H1 (cell line): Measurements from ENCODE around the gene ASB6. TPM values are rescaled to one million over a fixed set of nuclear protein-coding genes. Genes with fewer than 3 reads are reported as not detected.

Source experiments
- CTCF ChIA-PET: fragments of 300-600 bp; sonication (Branson Sonifier 250); formaldehyde crosslinking; loops from one replicate; lab custom pipeline; 2021; ENCODE audit not compliant: partially characterized antibody; lab: Charles Lee
- POLR2A ChIA-PET: fragments of 300-600 bp; sonication (Branson Sonifier 250); formaldehyde crosslinking; loops from one replicate; lab custom pipeline; 2021; ENCODE audit warnings: inconsistent platforms; ENCODE audit not compliant: partially characterized antibody; lab: Charles Lee
- DNase-seq, 2 experiments: peaks; one replicate each; pipeline versions ENCODE4 v3.0.0 to v3.0.0-alpha.2; 2010 to 2022; ENCODE audit warnings: low spot score in 2 of 2, low read depth in 1 of 2, mixed read lengths in 1 of 2
- FAIRE-seq: peaks from 2 replicates; lab custom pipeline; 2011; peaks lifted over from hg19 to GRCh38; lab: Jason Lieb, UNC
- H2AFZ ChIP-seq: 2 replicates; pipeline ENCODE4 v1.8.1; 2012; ENCODE audit warnings: low read length, inconsistent platforms
- H2AK5ac ChIP-seq: 2 replicates; pipeline ENCODE4 v1.6.1; 2013; ENCODE audit warnings: low read depth, low read length
- H2BK120ac ChIP-seq: replicated peaks from 2 replicates; pipeline ENCODE3; 2013; ENCODE audit warnings: low read depth, low read length, inconsistent platforms
- H2BK12ac ChIP-seq: 2 replicates; pipeline ENCODE4 v1.6.1; 2013; ENCODE audit warnings: low read depth, low read length
- H2BK15ac ChIP-seq: 2 replicates; pipeline ENCODE4 v1.6.1; 2013; ENCODE audit warnings: low read length
- H2BK20ac ChIP-seq: 2 replicates; pipeline ENCODE4 v1.6.1; 2013; ENCODE audit warnings: low read length
- H2BK5ac ChIP-seq: 2 replicates; pipeline ENCODE4 v1.6.1; 2013; ENCODE audit warnings: low read depth, low read length
- H3K14ac ChIP-seq: 2 replicates; pipeline ENCODE4 v1.6.1; 2013; ENCODE audit warnings: inconsistent platforms; ENCODE audit not compliant: insufficient read length
- H3K18ac ChIP-seq: 2 replicates; pipeline ENCODE4 v1.6.1; 2013; ENCODE audit warnings: low read length; ENCODE audit errors: extremely low read depth
- H3K23ac ChIP-seq: 2 replicates; pipeline ENCODE4 v1.6.1; 2013; ENCODE audit warnings: inconsistent platforms; ENCODE audit not compliant: insufficient read length
- H3K23me2 ChIP-seq: 2 replicates; pipeline ENCODE4 v1.6.1; 2013; ENCODE audit warnings: low read depth, low read length
- H3K27ac ChIP-seq: 2 replicates; pipeline ENCODE4 v1.6.1; 2011; ENCODE audit warnings: low read depth, low read length, inconsistent platforms
- H3K27me3 ChIP-seq, 4 experiments: replicated peaks in 1 of 4; 1 replicate in 1 of 4; 2 replicates in 3 of 4; pipeline versions ENCODE4 v1.6.1 to v1.8.1; 2011 to 2013; ENCODE audit warnings: low read length in 3 of 4, mild to moderate bottlenecking in 3 of 4, inconsistent platforms in 2 of 4, mixed read lengths in 2 of 4, moderate library complexity in 1 of 4; ENCODE audit not compliant: control insufficient read depth in 3 of 4, insufficient read depth in 3 of 4; ENCODE audit errors: extremely low read depth in 1 of 4
- H3K36me3 ChIP-seq, 4 experiments: 2 replicates each; pipeline versions ENCODE4 v1.6.1 to v1.8.1; 2011 to 2013; ENCODE audit warnings: mild to moderate bottlenecking in 4 of 4, low read length in 3 of 4, moderate library complexity in 2 of 4, control low read depth in 1 of 4, inconsistent platforms in 1 of 4; ENCODE audit not compliant: insufficient read depth in 4 of 4, control insufficient read depth in 2 of 4
- H3K4ac ChIP-seq: replicated peaks from 2 replicates; pipeline ENCODE3; 2013; ENCODE audit warnings: low read length, low read depth, mixed read lengths, inconsistent platforms; ENCODE audit not compliant: insufficient read length
- H3K4me1 ChIP-seq, 4 experiments: replicated peaks in 1 of 4; 1 replicate in 1 of 4; 2 replicates in 3 of 4; pipeline versions ENCODE4 v1.6.1 to v1.8.1; 2011 to 2013; ENCODE audit warnings: low read length in 3 of 4, inconsistent platforms in 2 of 4, mixed read lengths in 1 of 4; ENCODE audit not compliant: insufficient read depth in 4 of 4, control insufficient read depth in 3 of 4
- H3K4me2 ChIP-seq, 2 experiments: 2 replicates each; pipeline versions ENCODE4 v1.6.1 to v1.8.1; 2011 to 2013; ENCODE audit warnings: low read depth in 2 of 2, low read length in 2 of 2, control low read depth in 1 of 2, inconsistent platforms in 1 of 2, mild to moderate bottlenecking in 1 of 2; ENCODE audit not compliant: insufficient read depth in 1 of 2
- H3K4me3 ChIP-seq, 4 experiments: fragments of 200-600, 300-600 bp in 1 of 4; sonication (generic), shearing (Covaris generic), sonication (Bioruptor Twin) in 1 of 4; 2 replicates each; pipeline versions ENCODE4 v1.5.1 to v1.8.1; 2011 to 2016; ENCODE audit warnings: low read length in 4 of 4, low read depth in 3 of 4, control low read depth in 2 of 4, inconsistent platforms in 2 of 4, mild to moderate bottlenecking in 2 of 4, mixed read lengths in 1 of 4, moderate library complexity in 1 of 4; ENCODE audit not compliant: insufficient read depth in 2 of 4; ENCODE audit errors: extremely low read depth in 1 of 4
- H3K56ac ChIP-seq: replicated peaks from 2 replicates; pipeline ENCODE3; 2013; ENCODE audit warnings: low read depth, mild to moderate bottlenecking, mixed read lengths, low read length, inconsistent platforms; ENCODE audit not compliant: insufficient read length
- H3K79me1 ChIP-seq: 2 replicates; pipeline ENCODE4 v1.6.1; 2013; ENCODE audit warnings: low read depth, low read length, control low read depth
- H3K79me2 ChIP-seq, 2 experiments: 2 replicates each; pipeline versions ENCODE4 v1.6.1 to v1.8.1; 2012 to 2013; ENCODE audit warnings: low read length in 2 of 2, mild to moderate bottlenecking in 2 of 2, inconsistent platforms in 1 of 2; ENCODE audit not compliant: insufficient read depth in 2 of 2, control insufficient read depth in 1 of 2
- H3K9ac ChIP-seq, 4 experiments: replicated peaks in 1 of 4; 1 replicate in 1 of 4; 2 replicates in 3 of 4; pipeline versions ENCODE4 v1.6.1 to v1.8.1; 2011 to 2013; ENCODE audit warnings: low read depth in 3 of 4, low read length in 3 of 4, control low read depth in 2 of 4, mild to moderate bottlenecking in 2 of 4, moderate library complexity in 2 of 4, inconsistent platforms in 1 of 4; ENCODE audit errors: extremely low read depth in 1 of 4
- H3K9me3 ChIP-seq, 2 experiments: 2 replicates each; pipeline versions ENCODE4 v1.6.1 to v1.8.1; 2012 to 2013; ENCODE audit warnings: mild to moderate bottlenecking in 2 of 2, moderate library complexity in 2 of 2, control low read depth in 1 of 2, inconsistent platforms in 1 of 2, low read depth in 1 of 2, low read length in 1 of 2, mixed read lengths in 1 of 2; ENCODE audit not compliant: insufficient read depth in 2 of 2
- H4K20me1 ChIP-seq, 2 experiments: replicated peaks in 1 of 2; 2 replicates each; pipeline versions ENCODE3 to v1.8.1; 2011 to 2013; ENCODE audit warnings: inconsistent platforms in 2 of 2, low read length in 2 of 2, mild to moderate bottlenecking in 1 of 2; ENCODE audit not compliant: insufficient read depth in 2 of 2, control insufficient read depth in 1 of 2
- H4K5ac ChIP-seq: 2 replicates; pipeline ENCODE4 v1.6.1; 2013; ENCODE audit warnings: low read length, low read depth, mixed read lengths, inconsistent platforms; ENCODE audit not compliant: insufficient read length
- H4K8ac ChIP-seq: 2 replicates; pipeline ENCODE4 v1.8.0; 2013; ENCODE audit warnings: mild to moderate bottlenecking, moderate library complexity, low read length, inconsistent platforms; ENCODE audit not compliant: insufficient read depth; ENCODE audit errors: extremely low read depth
- H4K91ac ChIP-seq: replicated peaks from 2 replicates; pipeline ENCODE3; 2013; ENCODE audit warnings: low read length, mixed read lengths, inconsistent platforms; ENCODE audit not compliant: insufficient read length
- BACH1 ChIP-seq: IDR thresholded peaks from 2 replicates; pipeline ENCODE4 v1.6.1; 2012; ENCODE audit warnings: low read length, improper control_type of control experiment
- HDAC6 ChIP-seq: IDR thresholded peaks from one replicate; pipeline ENCODE4 v1.7.1; 2012; ENCODE audit warnings: low read depth, mild to moderate bottlenecking, inconsistent platforms, low read length, moderate library complexity
- SP4 ChIP-seq: IDR thresholded peaks from 2 replicates; pipeline ENCODE4 v1.6.1; 2012; ENCODE audit warnings: low read length, inconsistent platforms
- WGBS, 2 experiments: shearing (Covaris generic) in 1 of 2; methylation state at CpG; one replicate each; pipeline versions ENCODE4 v1.1.6 to v1.1.7; 2013 to 2015; ENCODE audit warnings: low lambda C conversion rate in 2 of 2, mixed read lengths in 2 of 2, inconsistent platforms in 1 of 2, low coverage in 1 of 2, missing lambda C conversion rate in 1 of 2; ENCODE audit not compliant: insufficient replicate concordance in 2 of 2, insufficient coverage in 1 of 2, insufficient read length in 1 of 2; ENCODE audit errors: extremely low coverage in 1 of 2, missing lambda C conversion rate in 1 of 2; 5-methylcytosine and 5-hydroxymethylcytosine counted together
- polyA plus RNA-seq, 7 experiments: library from polyadenylated mRNA; depleted of rRNA in 3 of 7; stranded (reverse) in 5 of 7; unstranded in 2 of 7; fragments of >200 nt in 5 of 7; fragments of 200-250 nt in 2 of 7; gene quantifications; 1 replicate in 5 of 7; 2 replicates in 1 of 7; 4 replicates in 1 of 7; pipeline versions ENCODE4 v1.2.1 to v1.2.3, GENCODE V29; 2011 to 2013; ENCODE audit warnings: missing spikeins in 2 of 7, mixed read lengths in 2 of 7
- total RNA-seq: library from RNA; stranded (reverse); fragmentation: NEBNext Ultra II Directional; extraction: Animal tissue kit (Norgen Biotek cat#: 25700); gene quantifications from 2 replicates; pipeline ENCODE4 v1.2.1, GENCODE V29; 2021
- TF ChIP-seq, protein P1 (sequence below): IDR thresholded peaks from 2 replicates; pipeline ENCODE4 v1.6.1; 2012; ENCODE audit warnings: inconsistent platforms

Gene ASB6
- total and polyA plus RNA-seq, 2 of the 8 experiments (the other 6 are each of a cell fraction or from before 2014, with no cell fraction given), result 14.0 to 17.3 TPM

DNA sequence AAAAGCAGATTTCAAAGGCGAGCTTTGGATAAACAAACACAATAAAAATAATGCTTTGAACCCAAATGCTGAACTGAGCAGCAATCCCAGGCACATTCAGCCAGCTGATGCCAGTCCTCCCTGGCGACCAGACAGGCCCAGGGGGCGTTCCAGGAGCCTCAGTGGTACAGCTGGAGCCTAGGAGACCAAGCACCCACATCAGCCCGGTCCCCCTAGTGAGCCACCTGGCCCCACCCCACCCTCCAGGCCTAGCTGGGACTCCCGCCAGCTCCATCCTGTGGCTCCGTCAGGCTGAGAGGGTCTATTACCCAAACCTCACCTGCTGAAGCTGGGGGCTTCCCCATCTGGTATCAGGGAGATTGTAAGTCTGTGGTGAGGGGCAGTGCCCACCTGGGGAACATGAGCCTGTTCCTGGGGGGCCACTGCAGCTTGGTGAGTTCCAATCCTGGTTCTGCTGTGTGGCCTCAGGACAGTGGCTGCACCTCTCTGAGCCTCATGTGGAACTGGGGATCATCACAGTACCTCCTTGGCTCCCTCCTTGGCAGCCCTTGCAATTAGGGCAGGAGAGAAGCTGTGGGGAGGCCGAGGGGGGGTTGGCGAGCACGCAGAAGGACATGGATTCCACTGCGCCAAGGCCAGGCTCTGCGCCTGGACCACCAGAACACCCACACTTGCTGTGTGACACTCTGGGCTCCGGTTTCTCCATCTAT lies 37.7 kb downstream of the ASB6 start:
- no peak overlapping the region for H3K4ac ChIP-seq
- H3K4me1 ChIP-seq, result peaks cover 0 to 14% (median 11%) of the 10 kb centered on the region in 4 experiments; a peak in 6 of 7 replicates
- no peak overlapping the region for H3K9ac ChIP-seq
- peak overlapping the region; percentile 60; the same call in 1 of the 2 replicates for H2AK5ac ChIP-seq
- H2BK5ac ChIP-seq, result no peak overlapping the region
- no peak for DNase-seq
- H3K27me3 ChIP-seq, result peaks cover 0 to 7% (median 5%) of the 10 kb centered on the region in 4 experiments; a peak in 3 of 7 replicates
- H2BK120ac ChIP-seq, result no peak overlapping the region
- no peak overlapping the region for H3K4me3 ChIP-seq
- no peaks in the 10 kb centered on the region for H3K9me3 ChIP-seq
- H4K8ac ChIP-seq, result no peak overlapping the region
- no peak overlapping the region for H4K5ac ChIP-seq
- FAIRE-seq, result no peak
- POLR2A ChIA-PET, result interaction anchor here (1.3 to 1.6 kb wide), 2 partner anchors 43 to 46 kb away, joined by 3 read pairs; no protein-coding TSS in a partner anchor
- WGBS, 2 experiments, result 86% methylated on average over 12 of the region's 12 CpGs; no CpG with 5 or more reads in 1 of the 2 experiments
- no peaks in the 10 kb centered on the region for H3K23me2 ChIP-seq
- H2AFZ ChIP-seq, result no peak overlapping the region
- no peak overlapping the region for H3K14ac ChIP-seq
- no peaks in the 10 kb centered on the region for H3K79me1 ChIP-seq
- peak overlapping the region; percentile 95; the same call in 1 of the 2 replicates for H2BK12ac ChIP-seq
- H3K18ac ChIP-seq, result peak overlapping the region; percentile 32; the same call in 1 of the 2 replicates
- H3K79me2 ChIP-seq, result no peaks in the 10 kb centered on the region
- H3K23ac ChIP-seq, result no peak overlapping the region
- H3K56ac ChIP-seq, result no peak overlapping the region
- no peak overlapping the region for H3K4me2 ChIP-seq
- H4K91ac ChIP-seq, result peak overlapping the region; percentile 52
- H3K36me3 ChIP-seq, result no peaks in the 10 kb centered on the region
- H4K20me1 ChIP-seq, result no peaks in the 10 kb centered on the region
- H2BK20ac ChIP-seq, result peak overlapping the region; percentile 92
- H3K27ac ChIP-seq, result no peak overlapping the region
- H2BK15ac ChIP-seq, result peak overlapping the region; percentile 98
- TF ChIP-seq SP4 (no peak), BACH1 (no peak), HDAC6 (no peak)
- TF ChIP-seq, protein P1, sequence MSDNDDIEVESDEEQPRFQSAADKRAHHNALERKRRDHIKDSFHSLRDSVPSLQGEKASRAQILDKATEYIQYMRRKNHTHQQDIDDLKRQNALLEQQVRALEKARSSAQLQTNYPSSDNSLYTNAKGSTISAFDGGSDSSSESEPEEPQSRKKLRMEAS, result no peak
- TF ChIP-seq, all 59 proteins: peak for 0
- CTCF ChIA-PET, result interaction anchor here (0.6 to 3.2 kb wide), 10 partner anchors 9 to 472 kb away, joined by 3 to 10 read pairs (median 4); no protein-coding TSS in a partner anchor
